Measurements from ENCODE around the gene ZNF282.

Gene ZNF282

DNA sequence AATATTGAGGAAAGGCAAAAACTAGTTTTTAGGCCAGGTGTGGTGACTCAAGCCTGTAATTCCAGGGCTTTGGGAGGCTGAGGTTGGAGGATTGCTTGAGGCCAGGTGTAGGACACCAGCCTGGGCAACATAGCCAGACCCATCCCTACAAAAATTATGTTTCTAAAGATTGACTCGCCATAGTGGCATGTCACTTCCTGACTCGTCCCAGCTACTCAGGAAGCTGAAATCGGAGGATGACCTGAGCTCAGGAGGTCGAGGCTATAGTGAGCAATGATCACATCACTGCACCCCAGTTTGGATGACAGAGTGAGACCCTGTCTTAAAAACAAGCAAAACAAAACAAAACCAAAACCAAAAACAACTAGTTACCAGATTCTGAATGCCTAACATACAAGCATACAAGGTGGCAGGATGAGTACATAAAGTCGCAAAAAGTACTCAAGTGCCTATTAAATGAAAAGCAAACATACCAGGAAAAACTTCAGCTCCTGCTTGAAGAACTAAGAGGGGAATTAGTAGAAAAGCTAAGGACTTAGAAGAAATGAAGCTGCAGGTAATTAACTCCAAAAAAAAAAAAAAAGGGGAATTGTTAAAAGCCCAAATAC, 34.0 kb upstream of the ZNF282 start:
- Histone ChIP-seq H3K27me3 (ENCODE audit: insufficient read depth, low read length) (no peaks in the 10 kb centered on the region), H3K4me3 (ENCODE audit: low read depth, low read length) (no peak overlapping the region), H3K18ac (ENCODE audit: low read length) (no peak overlapping the region), H4K91ac (ENCODE audit: low read depth, low read length) (no peak overlapping the region), H4K12ac (ENCODE audit: low read depth, low read length) (no peak overlapping the region), H3K79me1 (ENCODE audit: low read length) (no peaks in the 10 kb centered on the region), H3K9ac (ENCODE audit: low read length) (no peak overlapping the region), H3K36me3 (ENCODE audit: control insufficient read depth in 1 of 2, insufficient read depth in 2 of 2, low read length in 2 of 2) (peaks cover 23 to 24% of the 10 kb centered on the region in 2 experiments), H3K4ac (ENCODE audit: low read depth, low read length) (no peak overlapping the region), H3K14ac (ENCODE audit: low read length) (no peak overlapping the region), H2BK5ac (ENCODE audit: low read depth, low read length, poor library complexity) (no peak overlapping the region), H3K4me1 (ENCODE audit: control insufficient read depth in 1 of 2, insufficient read depth in 2 of 2, low read length in 2 of 2) (peaks cover 2 to 3% of the 10 kb centered on the region in 2 experiments), H3K23ac (ENCODE audit: low read length) (no peak overlapping the region), H3K27ac (ENCODE audit: low read depth, low read length) (no peak overlapping the region), H4K8ac (ENCODE audit: low read depth, low read length) (no peak overlapping the region), H3K4me2 (ENCODE audit: low read length) (no peak overlapping the region), H2AK5ac (ENCODE audit: low read length) (no peak overlapping the region), H2BK120ac (ENCODE audit: insufficient read depth, low read length, poor library complexity) (no peak overlapping the region), H2BK12ac (ENCODE audit: low read length) (no peak overlapping the region), H3K79me2 (ENCODE audit: control insufficient read depth, insufficient read depth, low read length, poor library complexity) (peaks cover 2% of the 10 kb centered on the region), H2AFZ (ENCODE audit: insufficient read depth, low read length, poor library complexity) (no peak overlapping the region), H3K9me3 (ENCODE audit: insufficient read depth, low read depth, low read length) (no peaks in the 10 kb centered on the region)
- no CpG with 5 or more reads among the region's 5 CpGs for WGBS (ENCODE audit: extremely low coverage, insufficient coverage, insufficient read length)
- DNase-seq, result peak in 1 of 2 donors; percentile 17

- H3K4me2 ChIP-seq (ENCODE audit: low read length), result no peak overlapping the region
- no peak overlapping the region for H2BK12ac ChIP-seq (ENCODE audit: low read length)
- no peak overlapping the region for H3K18ac ChIP-seq (ENCODE audit: low read length)
- no peak overlapping the region for H4K91ac ChIP-seq (ENCODE audit: low read depth, low read length)
- H3K4me3 ChIP-seq (ENCODE audit: low read depth, low read length), result no peak overlapping the region
- H2AFZ ChIP-seq (ENCODE audit: insufficient read depth, low read length, poor library complexity), result no peak overlapping the region
- no peaks in the 10 kb centered on the region for H3K9me3 ChIP-seq (ENCODE audit: insufficient read depth, low read depth, low read length)
- no peak for DNase-seq
- no CpG with 5 or more reads among the region's 1 CpG for WGBS (ENCODE audit: extremely low coverage, insufficient coverage, insufficient read length)
- peaks cover 0 to 2% of the 10 kb centered on the region in 2 experiments for H3K4me1 ChIP-seq (ENCODE audit: control insufficient read depth in 1 of 2, insufficient read depth in 2 of 2, low read length in 2 of 2)
- H3K36me3 ChIP-seq (ENCODE audit: control insufficient read depth in 1 of 2, insufficient read depth in 2 of 2, low read length in 2 of 2), result peaks cover 22 to 39% of the 10 kb centered on the region in 2 experiments
- no peak overlapping the region for H2BK5ac ChIP-seq (ENCODE audit: low read depth, low read length, poor library complexity)
- H3K79me2 ChIP-seq (ENCODE audit: control insufficient read depth, insufficient read depth, low read length, poor library complexity), result no peaks in the 10 kb centered on the region
- no peak overlapping the region for H3K27ac ChIP-seq (ENCODE audit: low read depth, low read length)
- H3K9ac ChIP-seq (ENCODE audit: low read length), result no peak overlapping the region
- H4K8ac ChIP-seq (ENCODE audit: low read depth, low read length), result no peak overlapping the region
- H2AK5ac ChIP-seq (ENCODE audit: low read length), result no peak overlapping the region
- H3K14ac ChIP-seq (ENCODE audit: low read length), result no peak overlapping the region
- no peak overlapping the region for H2BK120ac ChIP-seq (ENCODE audit: insufficient read depth, low read length, poor library complexity)
- H3K27me3 ChIP-seq (ENCODE audit: insufficient read depth, low read length), result no peaks in the 10 kb centered on the region
- H4K12ac ChIP-seq (ENCODE audit: low read depth, low read length), result no peak overlapping the region
- no peak overlapping the region for H3K4ac ChIP-seq (ENCODE audit: low read depth, low read length)
- H3K79me1 ChIP-seq (ENCODE audit: low read length), result no peaks in the 10 kb centered on the region
- H3K23ac ChIP-seq (ENCODE audit: low read length), result no peak overlapping the region
Observed at GRCh38 chr7:149166142-149166541, 29.2 kb upstream of the ZNF282 start.

GRCh38 chr7:149166630-149167352, 28.6 kb upstream of the ZNF282 start:
- no peaks in the 10 kb centered on the region for H3K79me2 ChIP-seq (ENCODE audit: control insufficient read depth, insufficient read depth, low read length, poor library complexity)
- no peak overlapping the region for H2BK12ac ChIP-seq (ENCODE audit: low read length)
- no peak overlapping the region for H3K4me3 ChIP-seq (ENCODE audit: low read depth, low read length)
- H3K18ac ChIP-seq (ENCODE audit: low read length), result no peak overlapping the region
- no peaks in the 10 kb centered on the region for H3K4me1 ChIP-seq (ENCODE audit: control insufficient read depth in 1 of 2, insufficient read depth in 2 of 2, low read length in 2 of 2)
- H3K9me3 ChIP-seq (ENCODE audit: insufficient read depth, low read depth, low read length), result no peaks in the 10 kb centered on the region
- no peak overlapping the region for H2BK120ac ChIP-seq (ENCODE audit: insufficient read depth, low read length, poor library complexity)
- H2AFZ ChIP-seq (ENCODE audit: insufficient read depth, low read length, poor library complexity), result no peak overlapping the region
- H3K9ac ChIP-seq (ENCODE audit: low read length), result no peak overlapping the region
- DNase-seq, result no peak
- no peak overlapping the region for H3K14ac ChIP-seq (ENCODE audit: low read length)
- H3K27ac ChIP-seq (ENCODE audit: low read depth, low read length), result no peak overlapping the region
- no peak overlapping the region for H3K23ac ChIP-seq (ENCODE audit: low read length)
- H3K27me3 ChIP-seq (ENCODE audit: insufficient read depth, low read length), result no peaks in the 10 kb centered on the region
- H2BK5ac ChIP-seq (ENCODE audit: low read depth, low read length, poor library complexity), result no peak overlapping the region
- H3K4ac ChIP-seq (ENCODE audit: low read depth, low read length), result no peak overlapping the region
- no peak overlapping the region for H2AK5ac ChIP-seq (ENCODE audit: low read length)
- no peak overlapping the region for H4K91ac ChIP-seq (ENCODE audit: low read depth, low read length)
- H3K79me1 ChIP-seq (ENCODE audit: low read length), result no peaks in the 10 kb centered on the region
- H3K4me2 ChIP-seq (ENCODE audit: low read length), result no peak overlapping the region
- peaks cover 24 to 39% of the 10 kb centered on the region in 2 experiments for H3K36me3 ChIP-seq (ENCODE audit: control insufficient read depth in 1 of 2, insufficient read depth in 2 of 2, low read length in 2 of 2)
- H4K8ac ChIP-seq (ENCODE audit: low read depth, low read length), result no peak overlapping the region
- H4K12ac ChIP-seq (ENCODE audit: low read depth, low read length), result no peak overlapping the region

- peak overlapping the region; percentile 37 for H4K91ac ChIP-seq (ENCODE audit: low read depth, low read length)
- H3K4me2 ChIP-seq (ENCODE audit: low read length), result no peak overlapping the region
- no peak overlapping the region for H3K23ac ChIP-seq (ENCODE audit: low read length)
- no peak overlapping the region for H3K9ac ChIP-seq (ENCODE audit: low read length)
- no peak overlapping the region for H2BK120ac ChIP-seq (ENCODE audit: insufficient read depth, low read length, poor library complexity)
- no peak overlapping the region for H2BK5ac ChIP-seq (ENCODE audit: low read depth, low read length, poor library complexity)
- no peak overlapping the region for H2AFZ ChIP-seq (ENCODE audit: insufficient read depth, low read length, poor library complexity)
- H3K79me2 ChIP-seq (ENCODE audit: control insufficient read depth, insufficient read depth, low read length, poor library complexity), result no peaks in the 10 kb centered on the region
- peak in 1 of 2 donors; percentile 38 for DNase-seq
- WGBS (ENCODE audit: extremely low coverage, insufficient coverage, insufficient read length), result no CpG with 5 or more reads among the region's 9 CpGs
- H3K79me1 ChIP-seq (ENCODE audit: low read length), result no peaks in the 10 kb centered on the region
- H4K8ac ChIP-seq (ENCODE audit: low read depth, low read length), result no peak overlapping the region
- no peak overlapping the region for H2BK12ac ChIP-seq (ENCODE audit: low read length)
- no peak overlapping the region for H4K12ac ChIP-seq (ENCODE audit: low read depth, low read length)
- H3K36me3 ChIP-seq (ENCODE audit: control insufficient read depth in 1 of 2, insufficient read depth in 2 of 2, low read length in 2 of 2), result peaks cover 21 to 37% of the 10 kb centered on the region in 2 experiments
- H3K4ac ChIP-seq (ENCODE audit: low read depth, low read length), result no peak overlapping the region
- no peaks in the 10 kb centered on the region for H3K4me1 ChIP-seq (ENCODE audit: control insufficient read depth in 1 of 2, insufficient read depth in 2 of 2, low read length in 2 of 2)
- H3K9me3 ChIP-seq (ENCODE audit: insufficient read depth, low read depth, low read length), result no peaks in the 10 kb centered on the region
- H2AK5ac ChIP-seq (ENCODE audit: low read length), result no peak overlapping the region
- H3K18ac ChIP-seq (ENCODE audit: low read length), result no peak overlapping the region
- H3K4me3 ChIP-seq (ENCODE audit: low read depth, low read length), result no peak overlapping the region
- no peak overlapping the region for H3K27ac ChIP-seq (ENCODE audit: low read depth, low read length)
- H3K14ac ChIP-seq (ENCODE audit: low read length), result no peak overlapping the region
- no peaks in the 10 kb centered on the region for H3K27me3 ChIP-seq (ENCODE audit: insufficient read depth, low read length)
Observed at GRCh38 chr7:149171892-149172533, 23.3 kb upstream of the ZNF282 start.
